WI38 (cell line): ENCODE results near the gene BRMS1L.
"Not testable (repeated sequence)": the region's sequence is repeated elsewhere in the genome, so short reads cannot be mapped to it uniquely, and the experiment has no call there.

Source experiments
- H3K4me3 ChIP-seq: 2 replicates; pipeline ENCODE4 v1.5.1; 2011; ENCODE audit warnings: low read depth, mild to moderate bottlenecking, control low read depth, low read length
- TF ChIP-seq, protein P1 (sequence below): IDR thresholded peaks from 2 replicates; pipeline ENCODE4 v1.5.1; 2012; ENCODE audit warnings: low read depth, mild to moderate bottlenecking, control low read depth, low read length

Gene BRMS1L

GRCh38 chr14:35826952-35827416, 846 bp downstream of the BRMS1L start:
- TF ChIP-seq, protein P1, sequence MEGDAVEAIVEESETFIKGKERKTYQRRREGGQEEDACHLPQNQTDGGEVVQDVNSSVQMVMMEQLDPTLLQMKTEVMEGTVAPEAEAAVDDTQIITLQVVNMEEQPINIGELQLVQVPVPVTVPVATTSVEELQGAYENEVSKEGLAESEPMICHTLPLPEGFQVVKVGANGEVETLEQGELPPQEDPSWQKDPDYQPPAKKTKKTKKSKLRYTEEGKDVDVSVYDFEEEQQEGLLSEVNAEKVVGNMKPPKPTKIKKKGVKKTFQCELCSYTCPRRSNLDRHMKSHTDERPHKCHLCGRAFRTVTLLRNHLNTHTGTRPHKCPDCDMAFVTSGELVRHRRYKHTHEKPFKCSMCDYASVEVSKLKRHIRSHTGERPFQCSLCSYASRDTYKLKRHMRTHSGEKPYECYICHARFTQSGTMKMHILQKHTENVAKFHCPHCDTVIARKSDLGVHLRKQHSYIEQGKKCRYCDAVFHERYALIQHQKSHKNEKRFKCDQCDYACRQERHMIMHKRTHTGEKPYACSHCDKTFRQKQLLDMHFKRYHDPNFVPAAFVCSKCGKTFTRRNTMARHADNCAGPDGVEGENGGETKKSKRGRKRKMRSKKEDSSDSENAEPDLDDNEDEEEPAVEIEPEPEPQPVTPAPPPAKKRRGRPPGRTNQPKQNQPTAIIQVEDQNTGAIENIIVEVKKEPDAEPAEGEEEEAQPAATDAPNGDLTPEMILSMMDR: no peak
- H3K4me3 ChIP-seq: peak overlapping the region; percentile 93

DNA sequence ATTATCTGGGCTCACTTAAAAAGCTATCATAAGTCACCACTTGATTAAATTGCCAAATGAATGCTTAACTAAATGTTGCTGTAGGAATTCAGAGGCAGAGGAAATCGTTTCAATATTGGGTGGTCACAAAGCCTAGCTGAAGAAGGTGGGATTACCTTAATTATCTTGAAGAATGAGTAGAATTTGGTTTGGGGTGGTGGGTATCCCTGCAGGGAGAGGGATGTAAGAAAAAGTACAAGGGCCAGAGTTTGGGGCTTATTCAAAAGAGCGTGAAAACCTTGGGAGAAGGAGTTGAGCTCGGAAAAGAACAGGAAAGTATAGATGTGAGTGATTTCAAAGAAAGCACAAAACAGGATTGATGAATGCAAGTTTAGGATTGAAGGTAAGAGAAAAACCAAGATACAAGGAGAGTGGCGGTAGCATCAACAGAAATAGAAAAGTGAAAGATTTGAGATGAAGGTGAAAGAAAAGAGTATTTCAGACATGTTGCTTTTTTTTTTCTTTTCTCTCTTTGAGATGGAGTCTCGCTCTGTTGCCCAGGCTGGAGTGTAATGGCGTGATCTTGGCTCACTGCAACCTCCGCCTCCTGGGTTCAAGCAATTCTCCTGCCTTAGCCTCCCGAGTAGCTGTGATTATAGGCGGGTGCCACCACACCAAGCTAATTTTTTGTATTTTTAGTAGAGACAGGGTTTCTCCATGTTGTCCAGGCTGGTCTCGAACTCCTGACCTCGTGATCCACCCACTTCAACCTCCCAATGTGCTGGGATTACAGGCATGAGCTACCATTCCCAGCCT, 1.7 kb downstream of the BRMS1L start:
- peak overlapping the region; percentile 93 for H3K4me3 ChIP-seq
- TF ChIP-seq, protein P1: no peak

DNA sequence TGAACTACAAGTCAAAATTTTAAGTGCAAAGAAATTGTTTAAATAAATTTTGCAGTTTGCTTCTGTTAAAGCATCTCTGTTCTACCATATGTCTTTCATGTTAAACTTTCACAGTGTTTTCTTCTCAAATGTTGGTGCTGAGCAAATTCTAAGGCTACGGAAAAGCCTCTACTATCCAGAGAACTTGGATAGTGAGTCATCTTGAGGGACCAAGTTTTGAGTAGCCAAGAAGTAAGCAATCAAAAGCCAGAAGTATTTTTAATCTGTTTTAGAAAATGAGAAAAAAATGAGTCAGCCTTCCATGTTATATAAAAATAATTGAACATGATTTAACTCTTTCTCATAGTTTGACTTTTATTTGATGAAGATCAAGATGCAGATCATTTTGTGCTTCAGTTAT, 3.3 kb downstream of the BRMS1L start:
- TF ChIP-seq, protein P1: no peak
- H3K4me3 ChIP-seq: no peak overlapping the region

DNA sequence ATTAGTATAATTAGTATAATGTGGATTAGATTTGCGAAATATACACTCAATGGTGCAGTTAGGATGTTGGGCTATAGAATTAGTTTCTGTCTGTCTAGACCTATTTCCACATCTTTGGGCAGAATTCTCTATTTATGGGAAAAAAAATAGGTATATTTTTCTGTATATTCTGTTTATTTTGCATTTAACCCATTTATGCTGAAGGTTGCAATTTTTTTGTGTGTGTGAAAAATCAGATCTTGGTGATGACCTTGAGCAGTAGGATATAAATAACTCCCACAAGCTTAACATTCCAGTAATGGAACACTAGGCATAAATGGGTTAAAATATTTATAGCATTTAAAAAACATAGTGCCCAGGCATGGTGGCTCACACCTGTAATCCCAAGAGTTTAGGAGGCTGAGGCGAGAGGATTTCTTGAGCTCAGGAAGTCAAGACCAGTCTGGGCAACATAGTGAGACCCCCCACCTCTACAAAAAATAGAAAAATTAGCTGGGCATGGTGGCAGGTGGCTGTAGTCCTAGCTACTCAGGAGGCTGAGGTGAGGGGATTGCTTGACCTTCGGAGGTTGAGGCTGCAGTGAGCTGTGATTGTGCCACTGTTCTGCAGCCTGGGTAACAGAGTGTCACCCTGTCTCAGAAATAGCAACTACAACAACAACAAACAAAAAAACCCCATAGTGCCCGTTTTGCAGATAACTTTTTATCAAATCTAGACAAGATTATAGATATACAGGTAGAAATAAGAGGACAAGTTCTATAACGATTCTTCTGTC, 9.3 kb downstream of the BRMS1L start:
- H3K4me3 ChIP-seq: no peak overlapping the region
- TF ChIP-seq, protein P1: no peak

GRCh38 chr14:35841704-35842103, 15.6 kb downstream of the BRMS1L start:
- not testable (repeated sequence) for H3K4me3 ChIP-seq

DNA sequence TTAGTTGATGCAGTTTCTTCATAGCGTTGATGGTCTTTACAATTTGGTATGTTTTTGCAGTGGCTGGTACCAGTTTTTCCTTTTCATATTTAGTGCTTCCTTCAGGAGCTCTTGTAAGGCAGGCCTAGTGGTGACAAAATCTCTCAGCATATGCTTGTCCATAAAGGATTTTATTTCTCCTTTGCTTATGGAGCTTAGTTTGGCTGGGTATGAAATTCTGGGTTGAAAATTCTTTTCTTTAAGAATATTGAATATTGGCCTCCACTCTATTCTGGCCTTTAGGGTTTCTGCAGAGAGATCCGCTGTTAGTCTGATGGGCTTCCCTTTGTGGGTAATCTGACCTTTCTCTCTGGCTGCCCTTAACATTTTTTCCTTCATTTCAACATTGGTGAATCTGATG, 16.1 kb downstream of the BRMS1L start:
- not testable (repeated sequence) for H3K4me3 ChIP-seq

GRCh38 chr14:35844494-35844893, 18.4 kb downstream of the BRMS1L start:
- H3K4me3 ChIP-seq: no peak overlapping the region
- TF ChIP-seq, protein P1: no peak

DNA sequence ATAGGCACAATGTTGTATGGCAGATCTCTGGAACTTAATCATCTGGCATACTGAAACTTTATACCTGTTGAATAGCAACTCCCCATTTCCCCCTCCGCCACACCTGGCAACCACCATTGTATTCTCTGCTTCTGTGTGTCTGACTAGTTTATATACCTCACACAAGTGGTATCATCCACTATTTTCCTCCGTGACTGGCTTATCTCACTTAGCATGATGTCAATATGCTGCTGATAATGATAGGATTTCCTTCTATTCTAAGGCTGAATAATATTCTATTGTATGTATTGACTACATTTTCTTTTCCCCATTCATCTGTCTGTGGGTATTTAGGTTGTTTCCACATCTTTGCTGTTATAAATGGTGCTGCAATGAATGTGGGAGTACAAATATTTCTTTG, 21.5 kb downstream of the BRMS1L start:
- no peak overlapping the region for H3K4me3 ChIP-seq
- TF ChIP-seq, protein P1: no peak
